OCI-LY7 (cell line): ENCODE measurements around the gene POP4. TPM values are rescaled to one million over a fixed set of nuclear protein-coding genes. Genes with fewer than 3 reads are reported as not detected.

Experiments
- BruUV-seq: library from RNA; stranded (reverse); fragments of 400-500 nt; replicated peaks from 2 replicates; lab custom pipeline; 2021; lab: Mats Ljungman, UMichigan
- CTCF ChIA-PET: fragments of 300-600 bp; sonication (Branson Sonifier 250); formaldehyde crosslinking; loops from one replicate; lab custom pipeline; 2022; ENCODE audit warnings: antibody characterized with exemption; ENCODE audit not compliant: unreplicated experiment; lab: Charles Lee
- POLR2A ChIA-PET: fragments of 300-600 bp; sonication (Branson Sonifier 250); formaldehyde crosslinking; loops from one replicate; lab custom pipeline; 2022; ENCODE audit warnings: antibody characterized with exemption; lab: Charles Lee
- DNase-seq: peaks from one replicate; pipeline ENCODE4 v3.0.0-alpha.2; 2015; ENCODE audit warnings: low spot score
- H2AFZ ChIP-seq: fragments of 200-600 bp; sonication (generic), shearing (Covaris generic); 2 replicates; pipeline ENCODE4 v1.6.1; 2014; ENCODE audit warnings: mild to moderate bottlenecking, antibody characterized with exemption, low read length, moderate library complexity
- H3K27ac ChIP-seq: fragments of 200-600 bp; sonication (generic); 2 replicates; pipeline ENCODE4 v1.5.1; 2014; ENCODE audit warnings: mixed run types, low read depth, mild to moderate bottlenecking, moderate library complexity, low read length, inconsistent platforms; ENCODE audit not compliant: poor library complexity, severe bottlenecking
- H3K36me3 ChIP-seq: fragments of 200-600 bp; sonication (generic); 2 replicates; pipeline ENCODE4 v1.6.1; 2014; ENCODE audit warnings: mild to moderate bottlenecking, antibody characterized with exemption, low read length, moderate library complexity, mixed read lengths; ENCODE audit not compliant: insufficient read depth
- H3K4me1 ChIP-seq: fragments of 200-600 bp; sonication (generic); 2 replicates; pipeline ENCODE4 v1.5.1; 2014; ENCODE audit warnings: mild to moderate bottlenecking, low read length; ENCODE audit not compliant: insufficient read depth, poor library complexity, severe bottlenecking
- H3K4me2 ChIP-seq: fragments of 200-600 bp; sonication (generic); 2 replicates; pipeline ENCODE4 v1.6.1; 2014; ENCODE audit warnings: mild to moderate bottlenecking, low read length
- H3K4me3 ChIP-seq: fragments of 200-600 bp; sonication (generic); 2 replicates; pipeline ENCODE4 v1.5.1; 2014; ENCODE audit warnings: mild to moderate bottlenecking, low read depth, low read length; ENCODE audit not compliant: poor library complexity, severe bottlenecking
- H3K79me2 ChIP-seq: fragments of 200-600 bp; sonication (generic); 2 replicates; pipeline ENCODE4 v1.6.1; 2016; ENCODE audit warnings: low read depth, mild to moderate bottlenecking, low read length, moderate library complexity, mixed read lengths; ENCODE audit not compliant: insufficient read depth
- H3K9me2 ChIP-seq: fragments of 200-600 bp; sonication (generic); 2 replicates; pipeline ENCODE4 v1.6.1; 2016; ENCODE audit warnings: mild to moderate bottlenecking, low read length, mixed read lengths; ENCODE audit not compliant: insufficient read depth
- H3K9me3 ChIP-seq: fragments of 200-600 bp; sonication (generic); 2 replicates; pipeline ENCODE4 v1.6.1; 2014; ENCODE audit warnings: mild to moderate bottlenecking, mixed run types, low read length, mixed read lengths
- H4K20me1 ChIP-seq: fragments of 200-600 bp; sonication (generic); 2 replicates; pipeline ENCODE4 v1.6.1; 2014; ENCODE audit warnings: mild to moderate bottlenecking, antibody characterized with exemption, low read length, moderate library complexity, mixed read lengths; ENCODE audit not compliant: insufficient read depth
- CTCF ChIP-seq: fragments of 200-600 bp; sonication (generic); conservative IDR thresholded peaks from 2 replicates; pipeline ENCODE4 v1.5.1; 2014; ENCODE audit warnings: mild to moderate bottlenecking, antibody characterized with exemption, low read length, moderate library complexity, mixed read lengths
- EZH2phosphoT487 ChIP-seq: fragments of 200-600 bp; sonication (generic); IDR thresholded peaks from 2 replicates; pipeline ENCODE4 v1.6.1; 2018; ENCODE audit warnings: low read depth, borderline replicate concordance, mild to moderate bottlenecking, mixed run types, antibody characterized with exemption, low read length, moderate library complexity, mixed read lengths
- intact Hi-C: fragments of 100-400 bp; cut with micrococcal nuclease; formaldehyde crosslinking; loops from one replicate; pipeline ENCODE4 v1.10.0; 2022; ENCODE audit not compliant: unreplicated experiment
- total RNA-seq, 2 experiments: library from RNA; depleted of rRNA in 1 of 2; stranded (reverse); fragments of >200 nt in 1 of 2; shearing (Covaris generic) in 1 of 2; gene quantifications; 2 replicates each; pipeline ENCODE4 v1.2.3, GENCODE V29; 2014 to 2022

Gene POP4
- total RNA-seq, 2 experiments from 2014 or later: 83.5 to 105 TPM

- H3K9me3 ChIP-seq: no peaks in the 10 kb centered on the region
- H3K9me2 ChIP-seq: no peaks in the 10 kb centered on the region
- H3K4me2 ChIP-seq: no peak overlapping the region
- DNase-seq: no peak
- intact Hi-C loops: loop anchor here (1.0 to 5.0 kb wide), 4 partner anchors 55 to 397 kb away; partner anchors contain the start of genes PLEKHF1 and UQCRFS1
- H3K27ac ChIP-seq: no peak overlapping the region
- no peak for TF ChIP-seq EZH2phosphoT487
- TF ChIP-seq CTCF: no peak
- no TSS peak for BruUV-seq
- CTCF ChIA-PET: interaction anchor here (1.0 to 3.4 kb wide), 4 partner anchors 56 to 107 kb away, joined by 3 to 13 read pairs (median 4); partner anchors contain the start of gene PLEKHF1
- POLR2A ChIA-PET: interaction anchor here (1.1 to 2.6 kb wide), 2 partner anchors 103 to 106 kb away, joined by 4 to 17 read pairs; partner anchors contain the start of gene C19orf12
- H3K79me2 ChIP-seq: peaks cover 22% of the 10 kb centered on the region
- peaks cover 24% of the 10 kb centered on the region for H3K4me1 ChIP-seq
- H2AFZ ChIP-seq: no peak overlapping the region
- H3K36me3 ChIP-seq: peaks cover 42% of the 10 kb centered on the region
- H3K4me3 ChIP-seq: no peak overlapping the region
- no peaks in the 10 kb centered on the region for H4K20me1 ChIP-seq
These were observed 3.6 kb downstream of the POP4 start for GRCh38 chr19:29609636-29610035.

- Histone ChIP-seq H3K4me3 (no peak overlapping the region), H3K9me2 (no peaks in the 10 kb centered on the region), H3K79me2 (peaks cover 17% of the 10 kb centered on the region), H3K27ac (no peak overlapping the region), H3K36me3 (peaks cover 46% of the 10 kb centered on the region), H3K4me2 (no peak overlapping the region), H3K9me3 (no peaks in the 10 kb centered on the region), H3K4me1 (peaks cover 19% of the 10 kb centered on the region), H4K20me1 (no peaks in the 10 kb centered on the region), H2AFZ (no peak overlapping the region)
- no peak for TF ChIP-seq CTCF
- TF ChIP-seq EZH2phosphoT487: no peak
- no TSS peak for BruUV-seq
- ChIA-PET CTCF (interaction anchor here (1.0 to 3.4 kb wide), 4 partner anchors 55 to 106 kb away, joined by 3 to 13 read pairs (median 4); partner anchors contain the start of gene PLEKHF1), POLR2A (interaction anchor here (0.7 to 2.6 kb wide), 5 partner anchors 9 to 106 kb away, joined by 3 to 17 read pairs (median 4); partner anchors contain the start of gene C19orf12)
- no peak for DNase-seq
- intact Hi-C loops: loop anchor here (1.0 to 2.0 kb wide), 3 partner anchors 55 to 106 kb away; partner anchors contain the start of gene PLEKHF1
These were observed 4.1 kb downstream of the POP4 start for GRCh38 chr19:29610213-29610573.
